ENCODE data around the gene THAP8. TPM values are rescaled to one million over a fixed set of nuclear protein-coding genes. Genes with fewer than 3 reads are reported as not detected.
A peak's percentile ranks its signal among the peaks of the same experiment; 100 is the strongest.

The THAP8 gene
- total and polyA plus RNA-seq, 2 of the 13 experiments (the other 11 are each of a cell fraction or from before 2014, with no cell fraction given) = 1.7 to 3.7 TPM

GRCh38 chr19:36054733-36055686, 925 bp upstream of the THAP8 start, which contains the start of gene WDR62:
TSS of gene WDR62 (plus strand) at chr19:36054897. CDS start at chr19:36054972, 75 bp downstream.
- H2AFZ ChIP-seq (ENCODE audit: low read length) = no peak within 1 kb of the TSS
- peak within 1 kb of the TSS; percentile 71 for H3K9ac ChIP-seq (ENCODE audit: insufficient read depth, low read depth, low read length)
- under 1% methylated on average over 24 of the region's 76 CpGs for WGBS (ENCODE audit: low lambda C conversion rate)
- no peaks in the 10 kb centered on the region for H3K9me3 ChIP-seq (ENCODE audit: low read length)
- no peaks in the 10 kb centered on the region for H4K20me1 ChIP-seq (ENCODE audit: insufficient read depth, low read length)
- FAIRE-seq (no peak), DNase-seq (ENCODE audit: low spot score) (peak; percentile 85), ATAC-seq (peak; percentile 81)
- H3K36me3 ChIP-seq (replicated peaks in 1 of 2; ENCODE audit: control insufficient read depth in 1 of 2, insufficient read depth in 2 of 2, low read length in 2 of 2) = peaks cover 0 to 1% of the 10 kb centered on the region in 2 experiments; a peak in 2 of 5 replicates
- intact Hi-C loops (cut with micrococcal nuclease; ENCODE audit: unreplicated experiment) = loop anchor here (2.0 to 10.0 kb wide), 3 partner anchors 58 to 1160 kb away; partner anchors contain the start of genes POLR2I, SDHAF1, TBCB and ZNF383
- peaks cover 23% of the 10 kb centered on the region for H3K79me2 ChIP-seq (ENCODE audit: insufficient read depth, low read length)
- POLR2A ChIA-PET = interaction anchor here (1.1 to 2.6 kb wide), 12 partner anchors 13 to 155 kb away, joined by 4 to 18 read pairs (median 10); partner anchors contain the start of genes ALKBH6, CAPNS1, NFKBID and POLR2I
- CTCF ChIA-PET (ENCODE audit: low intra/inter-chr PET ratio, low total read pairs) = no interaction called here
- in situ Hi-C loops (cut with HindIII; ENCODE audit: extremely low pct_ligation_motif_present, low pct_unique_long_range_greater_than_20kb) = loop anchor here (5.0 kb wide), 1 partner anchor 58 kb away; the partner anchor contains the start of gene SDHAF1
- H3K4me2 ChIP-seq (ENCODE audit: low read depth, low read length) = peak within 1 kb of the TSS; percentile 93
- no TSS peak for BruUV-seq (replicated peaks)
- peak within 1 kb of the TSS; percentile 74 to 76 (median 75) for H3K4me3 ChIP-seq (replicated peaks in 1 of 3; ENCODE audit: insufficient read depth in 1 of 3, low read depth in 2 of 3, low read length in 3 of 3)
- no peaks in the 10 kb centered on the region; a peak in 1 of 5 replicates for H3K27me3 ChIP-seq (ENCODE audit: control insufficient read depth in 1 of 2, insufficient read depth in 2 of 2, low read length in 2 of 2)
- H3K27ac ChIP-seq (ENCODE audit: extremely low read length, insufficient read depth, low read length) = peak within 1 kb of the TSS; percentile 83
- peaks cover 77% of the 10 kb centered on the region for H3K4me1 ChIP-seq (ENCODE audit: insufficient read depth, low read length)
- TF ChIP-seq, protein P1, sequence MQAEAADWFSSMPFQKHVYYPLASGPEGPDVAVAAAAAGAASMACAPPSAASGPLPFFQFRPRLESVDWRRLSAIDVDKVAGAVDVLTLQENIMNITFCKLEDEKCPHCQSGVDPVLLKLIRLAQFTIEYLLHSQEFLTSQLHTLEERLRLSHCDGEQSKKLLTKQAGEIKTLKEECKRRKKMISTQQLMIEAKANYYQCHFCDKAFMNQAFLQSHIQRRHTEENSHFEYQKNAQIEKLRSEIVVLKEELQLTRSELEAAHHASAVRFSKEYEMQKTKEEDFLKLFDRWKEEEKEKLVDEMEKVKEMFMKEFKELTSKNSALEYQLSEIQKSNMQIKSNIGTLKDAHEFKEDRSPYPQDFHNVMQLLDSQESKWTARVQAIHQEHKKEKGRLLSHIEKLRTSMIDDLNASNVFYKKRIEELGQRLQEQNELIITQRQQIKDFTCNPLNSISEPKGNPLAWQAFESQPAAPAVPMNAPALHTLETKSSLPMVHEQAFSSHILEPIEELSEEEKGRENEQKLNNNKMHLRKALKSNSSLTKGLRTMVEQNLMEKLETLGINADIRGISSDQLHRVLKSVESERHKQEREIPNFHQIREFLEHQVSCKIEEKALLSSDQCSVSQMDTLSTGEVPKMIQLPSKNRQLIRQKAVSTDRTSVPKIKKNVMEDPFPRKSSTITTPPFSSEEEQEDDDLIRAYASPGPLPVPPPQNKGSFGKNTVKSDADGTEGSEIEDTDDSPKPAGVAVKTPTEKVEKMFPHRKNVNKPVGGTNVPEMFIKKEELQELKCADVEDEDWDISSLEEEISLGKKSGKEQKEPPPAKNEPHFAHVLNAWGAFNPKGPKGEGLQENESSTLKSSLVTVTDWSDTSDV (CRISPR knock-in tag; IDR thresholded peaks at IDR 0.05) = no peak; the same call in none of the 2 replicates
- TF ChIP-seq ZFP36L1 (CRISPR knock-in tag; IDR thresholded peaks at IDR 0.05) = 0 out of 2 replicates have a peak, but pooled peaks have one; percentile 15
- TF ChIP-seq, protein P2, sequence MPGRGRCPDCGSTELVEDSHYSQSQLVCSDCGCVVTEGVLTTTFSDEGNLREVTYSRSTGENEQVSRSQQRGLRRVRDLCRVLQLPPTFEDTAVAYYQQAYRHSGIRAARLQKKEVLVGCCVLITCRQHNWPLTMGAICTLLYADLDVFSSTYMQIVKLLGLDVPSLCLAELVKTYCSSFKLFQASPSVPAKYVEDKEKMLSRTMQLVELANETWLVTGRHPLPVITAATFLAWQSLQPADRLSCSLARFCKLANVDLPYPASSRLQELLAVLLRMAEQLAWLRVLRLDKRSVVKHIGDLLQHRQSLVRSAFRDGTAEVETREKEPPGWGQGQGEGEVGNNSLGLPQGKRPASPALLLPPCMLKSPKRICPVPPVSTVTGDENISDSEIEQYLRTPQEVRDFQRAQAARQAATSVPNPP (CRISPR knock-in tag; IDR thresholded peaks at IDR 0.05) = 0 out of 2 replicates have a peak, but pooled peaks have one; percentile 65
- peak; percentile 84 for TF ChIP-seq SP4 (CRISPR knock-in tag; IDR thresholded peaks at IDR 0.05)
- TF ChIP-seq YEATS4 (CRISPR knock-in tag; IDR thresholded peaks at IDR 0.05; ENCODE audit: borderline replicate concordance) = peak; percentile 74
- 0 out of 2 replicates have a peak, but pooled peaks have one; percentile 6 for TF ChIP-seq KLF12 (CRISPR knock-in tag; IDR thresholded peaks at IDR 0.05; ENCODE audit: borderline replicate concordance)
- TF ChIP-seq ZNF674 (CRISPR knock-in tag; IDR thresholded peaks at IDR 0.05; ENCODE audit: low read depth) = no peak
- TF ChIP-seq ZNF724P (CRISPR knock-in tag; IDR thresholded peaks at IDR 0.05; ENCODE audit: borderline replicate concordance) = 0 out of 2 replicates have a peak, but pooled peaks have one; percentile 45
- 0 out of 2 replicates have a peak, but pooled peaks have one; percentile 6 for TF ChIP-seq MAZ (IDR thresholded peaks at IDR 0.05; ENCODE audit: borderline replicate concordance, low read depth, low read length)
- TF ChIP-seq MAZ (CRISPR knock-in tag; IDR thresholded peaks at IDR 0.05; ENCODE audit: low read depth) = no peak
- peak; percentile 37 for TF ChIP-seq CBX1 (IDR thresholded peaks at IDR 0.05; ENCODE audit: low read depth)
- TF ChIP-seq, protein P3, sequence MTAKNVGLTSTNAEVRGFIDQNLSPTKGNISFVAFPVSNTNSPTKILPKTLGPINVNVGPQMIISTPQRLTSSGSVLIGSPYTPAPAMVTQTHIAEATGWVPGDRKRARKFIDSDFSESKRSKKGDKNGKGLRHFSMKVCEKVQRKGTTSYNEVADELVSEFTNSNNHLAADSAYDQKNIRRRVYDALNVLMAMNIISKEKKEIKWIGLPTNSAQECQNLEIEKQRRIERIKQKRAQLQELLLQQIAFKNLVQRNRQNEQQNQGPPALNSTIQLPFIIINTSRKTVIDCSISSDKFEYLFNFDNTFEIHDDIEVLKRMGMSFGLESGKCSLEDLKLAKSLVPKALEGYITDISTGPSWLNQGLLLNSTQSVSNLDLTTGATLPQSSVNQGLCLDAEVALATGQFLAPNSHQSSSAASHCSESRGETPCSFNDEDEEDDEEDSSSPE (CRISPR knock-in tag; IDR thresholded peaks at IDR 0.05) = peak; percentile 97
- peak; percentile 96 for TF ChIP-seq SIN3B (IDR thresholded peaks at IDR 0.05; ENCODE audit: low read length)
- no peak for TF ChIP-seq ZNF720 (CRISPR knock-in tag; IDR thresholded peaks at IDR 0.05)
- TF ChIP-seq, protein P4, sequence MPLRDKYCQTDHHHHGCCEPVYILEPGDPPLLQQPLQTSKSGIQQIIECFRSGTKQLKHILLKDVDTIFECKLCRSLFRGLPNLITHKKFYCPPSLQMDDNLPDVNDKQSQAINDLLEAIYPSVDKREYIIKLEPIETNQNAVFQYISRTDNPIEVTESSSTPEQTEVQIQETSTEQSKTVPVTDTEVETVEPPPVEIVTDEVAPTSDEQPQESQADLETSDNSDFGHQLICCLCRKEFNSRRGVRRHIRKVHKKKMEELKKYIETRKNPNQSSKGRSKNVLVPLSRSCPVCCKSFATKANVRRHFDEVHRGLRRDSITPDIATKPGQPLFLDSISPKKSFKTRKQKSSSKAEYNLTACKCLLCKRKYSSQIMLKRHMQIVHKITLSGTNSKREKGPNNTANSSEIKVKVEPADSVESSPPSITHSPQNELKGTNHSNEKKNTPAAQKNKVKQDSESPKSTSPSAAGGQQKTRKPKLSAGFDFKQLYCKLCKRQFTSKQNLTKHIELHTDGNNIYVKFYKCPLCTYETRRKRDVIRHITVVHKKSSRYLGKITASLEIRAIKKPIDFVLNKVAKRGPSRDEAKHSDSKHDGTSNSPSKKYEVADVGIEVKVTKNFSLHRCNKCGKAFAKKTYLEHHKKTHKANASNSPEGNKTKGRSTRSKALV (CRISPR knock-in tag; IDR thresholded peaks at IDR 0.05) = 0 out of 2 replicates have a peak, but pooled peaks have one; percentile 12
